KMS-11 (cell line): Measurements from ENCODE around the gene CCDC33.

ENCODE experiments used
- H2AFZ ChIP-seq: fragments of 200-600 bp; sonication (generic); 2 replicates; pipeline ENCODE4 v1.6.1; 2016; ENCODE audit warnings: antibody characterized with exemption, mixed run types, low read depth
- H3K27ac ChIP-seq: fragments of 200-600 bp; sonication (generic); 2 replicates; pipeline ENCODE4 v1.6.1; 2016; ENCODE audit warnings: mild to moderate bottlenecking, mixed run types
- H3K27me3 ChIP-seq: fragments of 200-600 bp; sonication (generic); 2 replicates; pipeline ENCODE4 v1.6.1; 2017; ENCODE audit warnings: mild to moderate bottlenecking, low read depth, mixed run types, moderate library complexity; ENCODE audit not compliant: insufficient read depth
- H3K36me3 ChIP-seq: fragments of 200-600 bp; sonication (generic); 2 replicates; pipeline ENCODE4 v1.6.1; 2017; ENCODE audit warnings: mild to moderate bottlenecking, mixed run types; ENCODE audit not compliant: insufficient read depth
- H3K4me1 ChIP-seq: fragments of 200-600 bp; sonication (generic); 2 replicates; pipeline ENCODE4 v1.6.1; 2016; ENCODE audit warnings: mild to moderate bottlenecking, low read depth, mixed run types; ENCODE audit not compliant: poor library complexity, severe bottlenecking
- H3K4me2 ChIP-seq: fragments of 200-600 bp; sonication (generic); 2 replicates; pipeline ENCODE4 v1.7.0; 2016; ENCODE audit warnings: mild to moderate bottlenecking, mixed run types
- H3K4me3 ChIP-seq: fragments of 200-600 bp; sonication (generic); IDR thresholded peaks from 2 replicates; pipeline ENCODE4 v1.6.1; 2017; ENCODE audit warnings: low read depth, low read length, mixed read lengths; ENCODE audit not compliant: insufficient read depth
- H3K79me2 ChIP-seq: fragments of 200-600 bp; sonication (generic); 2 replicates; pipeline ENCODE4 v1.6.1; 2016; ENCODE audit warnings: low read depth, mixed run types; ENCODE audit not compliant: insufficient read depth
- H3K9ac ChIP-seq: fragments of 200-600 bp; sonication (generic); 2 replicates; pipeline ENCODE4 v1.6.1; 2016; ENCODE audit warnings: mild to moderate bottlenecking, mixed run types
- H4K20me1 ChIP-seq: fragments of 200-600 bp; sonication (generic); 2 replicates; pipeline ENCODE4 v1.6.1; 2016; ENCODE audit warnings: mild to moderate bottlenecking, mixed run types; ENCODE audit not compliant: insufficient read depth
- TF ChIP-seq, protein P1 (sequence below): fragments of 200-600 bp; sonication (generic); conservative IDR thresholded peaks from 2 replicates; pipeline ENCODE4 v1.6.1; 2017; ENCODE audit warnings: low read depth, mild to moderate bottlenecking, antibody characterized with exemption, low read length, moderate library complexity, mixed read lengths

The CCDC33 gene

GRCh38 chr15:74385733-74386132 is 149.6 kb downstream of the CCDC33 start:
- no peaks in the 10 kb centered on the region for H4K20me1 ChIP-seq

More at GRCh38 chr15:74385733-74386132, 149.6 kb downstream of the CCDC33 start:
- Histone ChIP-seq H3K4me1 (peaks cover 30% of the 10 kb centered on the region), H3K79me2 (no peaks in the 10 kb centered on the region), H3K4me3 (no peak overlapping the region), H3K27me3 (no peaks in the 10 kb centered on the region), H3K4me2 (no peak overlapping the region), H3K27ac (no peak overlapping the region), H2AFZ (no peak overlapping the region), H3K36me3 (no peaks in the 10 kb centered on the region), H3K9ac (no peak overlapping the region)
- TF ChIP-seq, protein P1, sequence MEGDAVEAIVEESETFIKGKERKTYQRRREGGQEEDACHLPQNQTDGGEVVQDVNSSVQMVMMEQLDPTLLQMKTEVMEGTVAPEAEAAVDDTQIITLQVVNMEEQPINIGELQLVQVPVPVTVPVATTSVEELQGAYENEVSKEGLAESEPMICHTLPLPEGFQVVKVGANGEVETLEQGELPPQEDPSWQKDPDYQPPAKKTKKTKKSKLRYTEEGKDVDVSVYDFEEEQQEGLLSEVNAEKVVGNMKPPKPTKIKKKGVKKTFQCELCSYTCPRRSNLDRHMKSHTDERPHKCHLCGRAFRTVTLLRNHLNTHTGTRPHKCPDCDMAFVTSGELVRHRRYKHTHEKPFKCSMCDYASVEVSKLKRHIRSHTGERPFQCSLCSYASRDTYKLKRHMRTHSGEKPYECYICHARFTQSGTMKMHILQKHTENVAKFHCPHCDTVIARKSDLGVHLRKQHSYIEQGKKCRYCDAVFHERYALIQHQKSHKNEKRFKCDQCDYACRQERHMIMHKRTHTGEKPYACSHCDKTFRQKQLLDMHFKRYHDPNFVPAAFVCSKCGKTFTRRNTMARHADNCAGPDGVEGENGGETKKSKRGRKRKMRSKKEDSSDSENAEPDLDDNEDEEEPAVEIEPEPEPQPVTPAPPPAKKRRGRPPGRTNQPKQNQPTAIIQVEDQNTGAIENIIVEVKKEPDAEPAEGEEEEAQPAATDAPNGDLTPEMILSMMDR: no peak
